Left cardiac atrium (tissue), 4 donors: Measurements from ENCODE around the gene LAIR1. TPM values are rescaled to one million over a fixed set of nuclear protein-coding genes. Genes with fewer than 3 reads are reported as not detected.

ENCODE experiments used
- ATAC-seq, 2 donors: fragments of 200-7000 bp; cut with Tn5 transposase; one replicate each; pipeline ENCODE4 v1.9.1; 2020; ENCODE audit warnings: mild to moderate bottlenecking in 2 of 2, moderate library complexity in 2 of 2
- DNase-seq: peaks from one replicate; pipeline ENCODE4 v3.0.0-alpha.2; 2020
- intact Hi-C, 2 donors: fragments of 100-400 bp; cut with DNase I; formaldehyde crosslinking; loops; one replicate each; pipeline versions ENCODE4 v1.14.1 to v1.15.1; 2022 to 2023
- long read RNA-seq: library from polyadenylated mRNA; unstranded; transcript quantifications from one replicate; pipeline ENCODE4 v2.0.0, GENCODE V29; 2021
- total RNA-seq, 2 donors: library from RNA; stranded (reverse); fragmentation: NEBNext Ultra II Directional; extraction: Animal tissue kit (Norgen Biotek cat#: 25700); gene quantifications; one replicate each; pipeline ENCODE4 v1.2.1, GENCODE V29; 2021
- donor health status: DM: no; HTN: yes; CAD: no.
- donor health status: DM: no; HTN: yes; CAD: no; lungs with severe emphysema.
- donor health status: DM: yes; HTN: yes; CAD: no.
- donor health status: Dilated cardiomyopathy.

Gene LAIR1, protein sequence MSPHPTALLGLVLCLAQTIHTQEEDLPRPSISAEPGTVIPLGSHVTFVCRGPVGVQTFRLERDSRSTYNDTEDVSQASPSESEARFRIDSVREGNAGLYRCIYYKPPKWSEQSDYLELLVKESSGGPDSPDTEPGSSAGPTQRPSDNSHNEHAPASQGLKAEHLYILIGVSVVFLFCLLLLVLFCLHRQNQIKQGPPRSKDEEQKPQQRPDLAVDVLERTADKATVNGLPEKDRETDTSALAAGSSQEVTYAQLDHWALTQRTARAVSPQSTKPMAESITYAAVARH
- total RNA-seq, result 10 to 100 TPM; 16.2 to 26.8 TPM
- long read RNA-seq, full-length matches to known transcripts, result 5 of 8 reads
- long read RNA-seq, partial matches to known transcripts, result 1 of 8 reads
- long read RNA-seq, other reads (novel, unspliced or antisense), result 2 of 8 reads

DNA sequence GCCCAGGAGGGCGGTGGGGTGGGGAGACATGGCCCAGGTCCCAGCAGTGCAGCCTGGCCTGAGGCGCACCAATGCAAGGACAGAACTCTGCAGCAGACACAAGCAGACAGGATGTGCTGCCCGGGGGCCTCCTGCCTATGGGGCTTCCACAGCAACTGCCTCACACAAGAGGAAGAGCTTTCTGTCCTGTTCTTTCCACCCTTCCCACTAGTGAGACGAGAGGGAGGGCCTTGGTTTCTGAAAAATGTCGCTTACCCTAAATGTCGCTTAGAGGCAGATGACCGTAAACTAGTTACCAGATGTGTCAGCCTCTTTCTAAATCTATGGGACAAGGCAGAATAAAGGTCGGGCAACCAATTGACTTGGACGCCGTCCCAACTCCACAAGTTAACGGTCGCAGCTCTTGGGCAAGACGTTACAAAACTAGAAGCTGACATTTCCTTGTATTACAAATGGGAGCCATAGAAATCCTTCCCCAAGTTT is at the start of gene LAIR1:
LAIR1 (minus strand) TSS at position 157 of the 483 bp plus-strand sequence; CDS start at position 30, 127 bp downstream.
- intact Hi-C loops, result no loop called here
- ATAC-seq, result peak; percentile 66 to 79
- peak; percentile 37 for DNase-seq

DNA sequence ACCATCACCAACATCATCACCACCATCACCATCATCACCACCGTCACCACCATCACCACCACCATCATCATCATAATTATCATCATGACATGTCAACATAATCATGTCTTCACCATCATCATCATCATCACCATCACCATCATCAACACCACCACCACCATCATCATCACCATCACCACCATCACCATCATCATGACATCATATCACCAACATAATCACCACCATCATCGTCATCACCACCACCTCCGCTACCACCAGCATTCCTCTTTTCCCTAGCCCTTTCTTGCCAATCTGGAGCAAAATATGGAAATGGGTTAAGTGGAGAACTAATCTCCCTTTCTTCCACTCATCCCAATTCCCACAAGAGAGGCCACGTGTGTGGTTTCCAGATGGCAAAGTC is 49.4 kb upstream of the LAIR1 start:
- DNase-seq, result no peak
- intact Hi-C loops, result no loop called here
- no peak for ATAC-seq

DNA sequence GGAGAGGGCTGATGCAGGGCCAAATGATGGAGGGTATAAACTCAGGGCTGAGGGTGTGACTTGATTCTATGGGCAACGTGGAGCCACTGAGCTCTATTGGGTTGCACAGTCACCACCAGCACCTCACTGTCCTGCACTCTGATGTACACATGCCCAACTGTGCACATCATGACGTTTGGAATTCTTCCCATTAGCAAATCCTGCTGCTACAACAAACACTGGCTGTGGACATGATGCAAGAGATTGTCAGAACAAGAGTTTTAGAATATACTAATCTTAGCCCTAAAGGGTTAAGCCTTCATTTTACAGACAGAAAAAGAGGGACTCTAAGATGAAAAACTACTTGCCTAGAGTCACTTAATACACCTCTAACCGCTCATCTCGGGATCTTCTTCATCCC is 48.1 kb upstream of the LAIR1 start:
- ATAC-seq, result no peak
- intact Hi-C loops, result no loop called here
- no peak for DNase-seq

DNA sequence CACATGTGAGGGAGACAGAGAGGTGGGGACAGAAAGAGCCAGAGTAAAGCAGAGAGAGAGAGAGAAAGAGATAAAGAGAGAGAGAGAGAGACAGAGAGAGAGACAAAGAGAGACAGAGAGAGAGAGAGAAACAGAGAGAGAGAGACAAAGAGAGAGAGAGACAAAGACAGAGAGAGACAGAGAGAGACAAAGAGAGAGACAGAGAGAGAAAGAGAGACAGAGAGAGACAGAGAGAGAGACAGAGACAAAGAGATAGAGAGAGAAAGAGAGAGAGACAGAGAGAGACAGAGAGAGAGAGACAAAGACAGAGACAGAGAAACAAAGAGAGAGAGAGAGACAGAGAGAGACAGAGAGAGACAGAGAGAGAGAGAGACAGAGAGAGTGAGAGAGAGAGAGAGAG is 46.3 kb upstream of the LAIR1 start:
- intact Hi-C loops, result no loop called here
- ATAC-seq, result no peak

DNA sequence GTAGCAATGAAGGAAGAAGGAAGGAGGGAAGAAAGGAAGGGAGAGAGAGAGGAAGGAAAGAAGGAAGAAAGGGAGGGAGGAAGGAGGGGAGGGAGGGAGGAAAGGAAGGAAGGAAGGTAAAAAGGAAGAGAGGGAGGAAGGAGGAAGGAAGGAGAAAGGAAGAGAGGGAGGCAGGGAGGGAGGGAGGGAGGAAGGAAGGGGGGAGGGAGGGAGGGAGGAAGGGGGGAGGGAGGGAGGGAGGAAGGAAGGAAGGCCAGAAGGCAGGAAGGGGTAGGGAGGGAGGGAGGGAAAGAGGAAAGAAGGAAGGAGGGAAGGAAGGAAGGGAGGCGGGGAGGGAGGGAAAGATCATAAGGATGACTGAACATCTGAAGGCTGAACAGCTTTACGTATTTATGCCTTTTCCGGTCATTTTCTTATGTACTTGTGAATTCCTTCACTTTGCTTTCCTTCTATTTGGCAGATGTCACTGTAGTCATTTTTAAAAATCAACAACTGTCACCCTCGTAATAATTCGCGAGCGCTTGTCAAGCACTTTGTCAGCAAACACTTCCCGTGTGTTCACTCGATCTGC is 43.8 kb upstream of the LAIR1 start:
- intact Hi-C loops, result no loop called here
- no peak for ATAC-seq
- no peak for DNase-seq

More for the DNA sequence above, 46.3 kb upstream of the LAIR1 start:
- no peak for DNase-seq

DNA sequence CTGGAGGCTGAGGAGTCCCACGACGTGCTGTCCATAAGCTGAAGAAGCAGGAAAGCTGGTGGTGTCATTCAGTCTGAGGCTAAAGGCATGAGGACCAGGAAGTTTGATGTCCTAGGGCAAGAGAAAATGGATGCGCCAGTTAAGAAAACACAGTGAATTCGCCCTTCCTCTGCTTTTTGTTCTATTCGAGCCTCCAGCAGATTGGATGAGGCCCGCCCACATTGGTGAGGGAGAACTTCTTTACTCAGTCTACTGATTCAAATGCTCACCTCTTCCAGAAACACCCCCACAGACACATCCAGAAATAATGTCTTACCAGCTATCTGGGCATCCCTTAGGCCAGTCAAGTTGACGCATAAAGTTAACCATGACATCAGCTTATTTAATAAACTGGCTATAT is 43.0 kb upstream of the LAIR1 start:
- ATAC-seq, result no peak
- no peak for DNase-seq
- intact Hi-C loops, result no loop called here

DNA sequence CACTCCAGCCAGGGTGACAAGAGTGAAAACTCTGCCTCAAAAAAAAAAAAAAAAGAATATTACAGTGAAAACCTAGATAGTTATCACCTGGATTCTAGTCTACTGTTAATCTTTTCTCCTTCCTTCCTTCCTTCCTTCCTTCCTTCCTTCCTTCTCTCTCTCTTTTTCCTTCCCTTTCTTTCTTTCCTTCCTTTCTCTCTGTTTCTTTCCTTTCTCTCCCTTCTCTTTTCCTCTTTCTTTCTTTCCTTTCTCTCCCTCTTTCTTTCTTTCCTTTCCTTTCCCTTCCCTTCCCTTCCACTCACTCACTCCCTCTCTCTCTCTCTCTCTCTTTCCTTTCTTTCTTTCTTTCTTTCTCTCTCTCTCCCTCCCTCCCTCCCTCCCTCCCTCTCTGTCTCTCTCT is 40.9 kb upstream of the LAIR1 start:
- intact Hi-C loops, result no loop called here
- ATAC-seq (no peak), DNase-seq (no peak)

DNA sequence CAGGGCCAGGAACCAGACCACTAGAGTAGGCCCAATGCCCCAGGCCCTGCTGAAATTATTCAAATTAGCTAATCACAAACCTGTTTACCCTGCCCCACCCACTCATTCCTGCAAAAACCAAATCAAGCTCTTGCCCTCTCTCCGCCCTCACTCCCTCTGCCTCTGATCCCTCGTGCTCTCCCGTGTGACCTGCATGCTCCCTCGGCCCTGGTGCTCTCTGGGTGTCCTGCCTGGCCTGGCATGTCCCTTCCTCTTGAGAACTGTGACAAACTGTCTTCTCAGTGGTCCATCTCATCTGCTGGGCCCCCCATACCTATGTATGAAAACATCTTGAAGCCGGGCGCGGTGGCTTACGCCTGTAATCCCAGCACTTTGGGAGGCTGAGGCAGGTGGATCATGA is 38.3 kb upstream of the LAIR1 start:
- intact Hi-C loops, result no loop called here
- DNase-seq (no peak), ATAC-seq (no peak)

DNA sequence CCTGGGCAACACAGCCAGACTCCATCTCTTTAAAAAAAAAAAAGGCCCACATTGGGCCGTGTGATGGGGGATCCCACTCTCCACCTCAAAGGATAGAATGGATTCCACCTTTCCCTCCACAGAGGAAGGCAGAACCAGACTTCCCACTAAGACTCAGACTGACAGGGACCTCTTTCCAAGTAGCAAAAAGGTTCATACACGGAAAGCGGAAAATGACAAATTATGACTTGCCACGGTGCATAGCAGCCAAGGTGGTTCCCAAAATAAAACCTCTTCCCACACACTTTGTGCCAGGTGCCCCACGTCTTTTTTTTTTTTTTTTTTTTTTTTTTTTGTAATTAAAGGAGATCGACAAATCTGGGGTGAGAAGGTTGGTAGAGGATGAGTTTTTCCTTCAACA is 36.2 kb upstream of the LAIR1 start:
- ATAC-seq, result no peak

DNA sequence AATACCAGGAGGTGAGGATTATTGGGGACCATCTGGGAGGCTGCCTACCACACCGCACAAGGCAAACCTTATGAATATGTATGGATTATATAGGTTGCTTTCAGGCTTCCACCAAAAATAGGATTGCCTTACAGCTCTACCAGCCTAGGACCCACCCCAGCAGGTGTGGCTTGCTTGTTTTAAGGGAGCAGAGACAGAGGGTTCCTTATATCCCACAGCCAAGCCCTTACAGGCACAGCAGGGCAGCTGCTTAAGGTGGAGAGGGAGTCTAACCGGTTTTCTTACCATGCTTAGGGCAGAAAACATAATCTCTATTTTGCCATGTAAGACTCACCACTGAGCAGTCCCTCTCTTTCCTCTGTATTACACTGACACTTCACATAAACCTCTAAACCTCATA is 34.5 kb upstream of the LAIR1 start:
- ATAC-seq, result no peak
- intact Hi-C loops, result loop anchor here in 1 of 2 donors (10.0 kb wide), 1 partner anchor 74 kb away; no protein-coding TSS in a partner anchor
- no peak for DNase-seq

More for the DNA sequence above, 36.2 kb upstream of the LAIR1 start:
- no peak for DNase-seq
- intact Hi-C loops, result no loop called here

DNA sequence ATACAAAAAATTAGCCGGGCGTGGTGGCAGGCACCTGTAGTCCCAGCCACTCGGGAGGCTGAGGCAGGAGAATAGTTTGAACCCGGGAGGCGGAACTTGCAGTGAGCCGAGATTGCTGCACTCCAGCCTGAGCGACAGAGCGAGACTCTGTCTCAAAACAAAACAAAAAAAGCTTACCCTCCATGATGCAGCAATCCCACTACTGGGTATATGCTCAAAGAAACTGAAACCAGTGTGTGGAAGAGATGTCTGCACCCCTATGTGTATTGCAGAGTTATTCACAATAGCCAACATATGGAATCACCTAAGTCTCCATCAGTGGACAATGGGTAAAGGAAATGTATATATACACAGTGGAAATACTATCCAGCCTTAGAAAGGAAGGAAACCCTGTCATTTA is 31.0 kb upstream of the LAIR1 start:
- DNase-seq, result no peak
- intact Hi-C loops, result loop anchor here in 1 of 2 donors (10.0 kb wide), 1 partner anchor 71 kb away; no protein-coding TSS in a partner anchor
- no peak for ATAC-seq

DNA sequence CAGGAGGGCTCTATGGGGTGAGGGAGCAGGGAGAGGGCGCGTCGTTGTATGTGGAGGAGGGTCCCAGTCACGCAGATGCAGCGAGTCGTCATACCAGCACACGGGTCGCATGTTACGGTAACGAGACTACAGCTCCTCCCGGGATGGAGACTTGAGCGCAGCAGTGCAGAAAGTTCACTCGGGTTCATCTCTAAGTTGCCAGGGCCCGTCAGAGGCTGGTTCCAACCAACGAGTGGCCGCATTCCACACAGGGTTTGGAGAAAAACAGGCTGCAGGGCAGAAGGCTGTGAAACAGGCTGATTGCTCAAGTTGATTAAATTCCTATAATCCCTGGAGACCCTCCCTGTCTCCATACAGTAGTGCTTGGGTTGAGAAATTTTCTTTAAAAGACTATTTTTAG is 28.6 kb upstream of the LAIR1 start:
- ATAC-seq (peak in 1 of 2 donors; percentile 68), DNase-seq (no peak)
- intact Hi-C loops, result loop anchor here in 1 of 2 donors (10.0 kb wide), 1 partner anchor 69 kb away; no protein-coding TSS in a partner anchor

DNA sequence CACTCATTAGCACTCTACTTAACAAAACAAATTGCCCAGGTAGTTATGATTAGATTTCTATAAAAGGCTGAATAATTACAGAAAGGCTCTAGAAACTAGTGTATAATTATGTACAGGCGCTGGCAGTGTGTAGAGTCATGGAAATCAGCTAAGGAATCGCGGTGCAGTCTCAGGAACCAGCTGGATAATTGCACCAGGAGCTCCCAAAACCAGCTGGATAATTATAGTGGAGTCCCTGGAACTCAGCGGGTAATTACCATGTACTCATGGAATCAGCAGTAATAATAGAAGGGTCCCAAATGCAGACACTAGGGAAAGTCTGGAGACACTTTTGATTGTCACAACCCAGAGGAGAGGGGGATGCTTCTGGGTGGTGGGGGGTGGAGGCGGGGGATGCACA is 27.4 kb upstream of the LAIR1 start:
- ATAC-seq (no peak), DNase-seq (no peak)
- intact Hi-C loops, result loop anchor here in 1 of 2 donors (10.0 kb wide), 1 partner anchor 67 kb away; no protein-coding TSS in a partner anchor

DNA sequence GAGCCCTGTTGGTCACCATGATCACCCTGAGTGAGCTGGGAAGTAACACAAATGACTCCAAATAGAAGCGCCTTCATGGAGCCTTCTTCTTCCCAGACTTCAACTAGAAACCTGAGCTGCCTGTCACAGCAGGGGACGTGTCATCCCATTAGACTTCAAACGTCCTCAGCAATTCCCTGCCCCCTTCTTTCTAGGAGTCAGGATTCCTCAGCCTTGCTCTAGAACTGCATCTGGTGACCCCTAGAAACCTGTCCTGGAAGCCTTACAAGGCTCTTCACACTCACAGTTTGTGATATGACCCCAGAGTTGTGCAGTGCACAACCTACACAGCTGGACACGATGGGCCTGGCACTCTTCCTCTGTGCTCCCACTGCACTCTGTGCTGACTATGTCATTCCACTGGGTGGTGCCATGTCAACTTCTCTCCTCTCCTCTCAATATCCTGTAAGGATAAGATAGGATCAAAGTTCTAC is 26.9 kb upstream of the LAIR1 start:
- intact Hi-C loops, result loop anchor here in 1 of 2 donors (10.0 kb wide), 1 partner anchor 67 kb away; no protein-coding TSS in a partner anchor
- no peak for ATAC-seq

DNA sequence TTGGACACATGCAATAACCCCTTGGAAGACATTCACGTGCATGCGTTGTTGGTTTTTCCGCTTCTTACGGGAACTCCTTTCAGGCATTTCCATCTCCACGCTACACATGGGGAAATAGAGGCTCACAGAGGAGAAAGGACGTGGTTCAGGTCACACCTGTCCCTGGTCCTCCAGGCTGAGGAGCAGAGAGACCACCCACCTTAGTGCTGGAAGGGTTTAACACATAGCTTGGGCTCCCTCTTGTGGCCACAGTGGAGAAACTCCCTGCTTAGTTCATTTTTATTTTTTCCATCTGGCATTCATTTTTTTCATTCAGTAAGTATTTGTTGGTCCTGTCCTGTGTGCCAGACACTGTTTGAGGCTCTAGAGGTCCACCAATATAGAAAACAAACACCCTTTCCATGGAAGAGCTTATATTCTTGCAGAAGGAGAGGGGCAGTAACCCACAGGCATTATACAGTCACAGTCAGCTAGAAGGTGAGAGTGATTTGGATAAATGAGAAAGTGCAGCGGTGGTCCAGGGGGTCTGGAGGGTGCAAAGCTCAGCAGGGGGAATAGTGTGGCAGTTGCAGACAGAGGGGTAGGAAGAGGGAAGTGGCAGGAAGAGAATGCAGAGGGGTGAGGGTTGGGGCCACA is 26.3 kb upstream of the LAIR1 start:
- ATAC-seq (peak in 1 of 2 donors; percentile 38), DNase-seq (peak; percentile 44)
- intact Hi-C loops, result loop anchor here in 1 of 2 donors (10.0 kb wide), 1 partner anchor 66 kb away; no protein-coding TSS in a partner anchor

More for the DNA sequence above, 26.9 kb upstream of the LAIR1 start:
- DNase-seq, result no peak

DNA sequence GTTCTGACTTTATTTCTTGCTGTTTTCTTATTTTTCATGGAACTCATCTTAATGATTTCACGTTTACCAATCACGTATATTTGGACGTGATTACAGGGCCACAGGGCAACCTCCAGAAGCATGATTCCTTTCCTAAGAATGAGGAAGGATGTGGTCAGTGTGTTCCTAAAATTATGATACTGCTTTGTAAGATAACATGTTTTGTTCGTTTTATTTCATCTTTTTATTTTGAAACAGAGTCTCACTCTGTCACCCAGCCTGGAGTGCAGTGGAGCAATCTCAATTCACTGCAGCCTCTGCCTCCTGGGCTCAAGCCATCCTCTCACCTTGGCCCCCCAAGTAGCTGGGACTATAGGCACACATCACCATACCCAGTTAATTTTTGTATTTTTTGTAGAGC is 24.8 kb upstream of the LAIR1 start:
- no peak for DNase-seq
- intact Hi-C loops, result no loop called here
- ATAC-seq, result no peak

DNA sequence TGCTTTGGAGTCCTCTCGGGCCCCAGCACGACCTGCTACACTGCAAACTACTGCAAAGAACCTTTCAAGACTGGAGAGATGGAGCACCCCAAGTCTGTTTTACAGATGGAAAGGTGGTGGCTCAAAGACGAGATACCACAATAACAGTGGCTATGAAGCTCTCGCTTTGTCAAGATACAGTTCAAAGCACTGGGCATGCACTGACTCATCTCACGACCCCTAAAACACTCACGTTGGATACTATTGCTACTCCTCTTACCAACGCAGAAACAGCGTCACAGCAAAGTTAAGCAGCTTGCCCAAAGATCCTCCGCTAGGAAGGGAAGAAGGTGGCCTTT is 24.0 kb upstream of the LAIR1 start:
- ATAC-seq (no peak), DNase-seq (no peak)
- intact Hi-C loops, result no loop called here

DNA sequence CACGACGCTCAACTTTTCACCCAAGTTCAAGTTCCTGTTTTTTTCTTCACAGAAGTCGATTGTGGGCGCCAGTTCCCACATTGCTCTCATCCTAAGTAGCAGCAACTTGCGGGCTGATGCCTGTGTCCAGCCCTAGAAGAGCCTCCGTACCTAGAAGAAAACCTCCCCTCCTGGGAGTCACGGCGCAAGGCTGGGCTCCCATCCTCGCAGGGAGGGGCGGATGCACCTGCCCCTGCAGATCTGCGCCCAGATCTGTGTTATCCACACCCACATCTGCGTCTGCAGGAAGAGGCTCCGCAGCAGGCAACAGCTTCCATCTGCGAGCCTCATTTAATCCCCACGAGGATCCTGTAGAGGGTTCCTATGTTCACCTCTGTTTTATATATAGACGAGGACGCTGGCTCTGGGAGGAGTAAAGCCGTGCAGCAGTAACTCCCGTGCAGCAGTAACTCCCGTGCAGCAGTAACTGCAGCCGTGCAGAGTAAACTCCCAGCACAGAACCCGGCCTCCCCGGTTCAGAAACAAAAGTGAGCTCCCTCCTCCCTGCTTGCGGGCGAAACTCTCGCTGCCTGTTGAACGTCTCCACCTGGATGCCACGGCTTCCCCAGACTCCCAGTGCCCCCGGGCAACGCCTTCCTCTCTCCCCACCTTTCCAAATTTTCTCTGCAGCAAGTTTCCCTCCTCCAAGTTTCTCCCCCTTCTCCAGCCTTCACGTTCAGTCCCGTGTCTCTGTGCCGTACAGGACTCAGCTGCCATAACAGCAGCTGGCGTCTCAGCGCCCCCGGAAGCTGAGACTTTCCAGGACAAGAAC is 23.5 kb upstream of the LAIR1 start:
- intact Hi-C loops, result no loop called here
- no peak for DNase-seq
- peak; percentile 47 to 50 for ATAC-seq

DNA sequence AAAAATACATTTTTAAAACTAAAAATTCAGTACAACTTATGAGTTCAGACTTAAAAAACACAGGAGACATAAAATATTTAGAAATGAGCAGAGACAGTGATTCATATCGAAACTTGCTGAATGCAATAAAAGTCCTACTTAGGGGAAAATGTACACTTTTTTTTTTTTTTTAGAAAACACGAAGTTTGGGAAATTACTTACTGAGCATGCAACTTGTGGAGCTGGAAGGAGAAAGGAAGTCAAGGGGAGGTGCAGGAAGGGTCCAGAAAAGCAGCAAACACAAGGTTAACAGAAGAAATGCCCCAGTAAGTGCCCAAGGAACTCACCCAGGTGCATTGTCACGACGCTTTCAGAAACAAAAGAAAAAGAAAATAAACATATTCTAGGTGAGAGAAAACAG is 18.6 kb upstream of the LAIR1 start:
- DNase-seq (no peak), ATAC-seq (no peak)
- intact Hi-C loops, result no loop called here
